SK-N-SH (cell line): Measurements from ENCODE around the gene CKS1B.

ENCODE experiments used
- EP300 ChIP-seq, 2 experiments: IDR thresholded peaks; 2 replicates each; pipeline versions ENCODE4 v1.4.0 to v1.6.1; 2012; ENCODE audit warnings: borderline replicate concordance in 1 of 2, low read depth in 1 of 2, low read length in 1 of 2
- GABPA ChIP-seq: IDR thresholded peaks from 2 replicates; pipeline ENCODE4 v1.4.0; 2012; ENCODE audit warnings: low read depth, mild to moderate bottlenecking
- POLR2AphosphoS5 ChIP-seq: IDR thresholded peaks from 2 replicates; pipeline ENCODE4 v1.6.1; 2012; ENCODE audit warnings: low read depth, low read length
- RCOR1 ChIP-seq: fragments of 150-350 bp; IDR thresholded peaks from 2 replicates; pipeline ENCODE4 v1.6.1; 2017; ENCODE audit warnings: antibody characterized with exemption, low read length
- SIN3A ChIP-seq: IDR thresholded peaks from 2 replicates; pipeline ENCODE4 v1.6.1; 2012; ENCODE audit warnings: low read depth, mild to moderate bottlenecking, low read length, moderate library complexity, borderline replicate concordance
- TAF1 ChIP-seq: IDR thresholded peaks from 2 replicates; pipeline ENCODE4 v1.6.1; 2012; ENCODE audit warnings: low read depth, mild to moderate bottlenecking, low read length, moderate library complexity, borderline replicate concordance
- TCF12 ChIP-seq: IDR thresholded peaks from 2 replicates; pipeline ENCODE4 v1.4.0; 2012
- TF ChIP-seq, protein P1 (sequence below): fragments of 200-600 bp; sonication (generic); IDR thresholded peaks from 2 replicates; pipeline ENCODE4 v1.6.1; 2017; ENCODE audit warnings: antibody characterized with exemption, mild to moderate bottlenecking, moderate library complexity
- TF ChIP-seq, protein P2 (sequence below): fragments of 150-350 bp; IDR thresholded peaks from 2 replicates; pipeline ENCODE4 v1.6.1; 2016; ENCODE audit warnings: mild to moderate bottlenecking, low read depth, low read length
- TF ChIP-seq, protein P3 (sequence below): IDR thresholded peaks from 2 replicates; pipeline ENCODE4 v1.6.1; 2012; ENCODE audit warnings: mild to moderate bottlenecking, low read depth, low read length, moderate library complexity

DNA sequence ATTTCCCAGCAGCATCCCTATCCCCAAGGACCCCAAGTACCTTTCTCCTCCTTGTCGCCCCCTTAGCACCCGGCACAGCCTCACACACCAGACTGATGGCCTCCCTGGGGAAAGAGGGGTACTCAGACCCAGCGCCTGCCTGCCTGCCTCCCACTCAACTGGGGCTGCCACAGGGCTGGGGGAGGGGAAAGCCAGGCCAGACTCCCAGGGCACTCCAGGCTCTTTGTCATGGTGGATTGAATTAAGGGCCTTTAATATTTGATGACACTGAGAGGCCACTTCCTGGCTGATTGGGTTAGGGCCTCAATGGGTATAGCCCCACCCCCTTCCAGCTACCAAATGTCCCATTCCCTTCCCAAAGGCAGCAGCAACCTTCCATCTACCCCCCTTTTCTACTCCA lies 5.8 kb upstream of the CKS1B start:
- TF ChIP-seq, protein P1, sequence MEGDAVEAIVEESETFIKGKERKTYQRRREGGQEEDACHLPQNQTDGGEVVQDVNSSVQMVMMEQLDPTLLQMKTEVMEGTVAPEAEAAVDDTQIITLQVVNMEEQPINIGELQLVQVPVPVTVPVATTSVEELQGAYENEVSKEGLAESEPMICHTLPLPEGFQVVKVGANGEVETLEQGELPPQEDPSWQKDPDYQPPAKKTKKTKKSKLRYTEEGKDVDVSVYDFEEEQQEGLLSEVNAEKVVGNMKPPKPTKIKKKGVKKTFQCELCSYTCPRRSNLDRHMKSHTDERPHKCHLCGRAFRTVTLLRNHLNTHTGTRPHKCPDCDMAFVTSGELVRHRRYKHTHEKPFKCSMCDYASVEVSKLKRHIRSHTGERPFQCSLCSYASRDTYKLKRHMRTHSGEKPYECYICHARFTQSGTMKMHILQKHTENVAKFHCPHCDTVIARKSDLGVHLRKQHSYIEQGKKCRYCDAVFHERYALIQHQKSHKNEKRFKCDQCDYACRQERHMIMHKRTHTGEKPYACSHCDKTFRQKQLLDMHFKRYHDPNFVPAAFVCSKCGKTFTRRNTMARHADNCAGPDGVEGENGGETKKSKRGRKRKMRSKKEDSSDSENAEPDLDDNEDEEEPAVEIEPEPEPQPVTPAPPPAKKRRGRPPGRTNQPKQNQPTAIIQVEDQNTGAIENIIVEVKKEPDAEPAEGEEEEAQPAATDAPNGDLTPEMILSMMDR = no peak
- TF ChIP-seq SIN3A (no peak), TCF12 (no peak), POLR2AphosphoS5 (no peak), EP300 (IDR thresholded peaks at IDR 0.05; ENCODE audit: borderline replicate concordance in 1 of 2, low read depth in 1 of 2, low read length in 1 of 2) (peak in 1 of 2 experiments; percentile 67; a peak in 2 of 4 replicates), TAF1 (no peak), GABPA (no peak), RCOR1 (peak; percentile 38; the same call in 1 of the 2 replicates)
- TF ChIP-seq, protein P2, sequence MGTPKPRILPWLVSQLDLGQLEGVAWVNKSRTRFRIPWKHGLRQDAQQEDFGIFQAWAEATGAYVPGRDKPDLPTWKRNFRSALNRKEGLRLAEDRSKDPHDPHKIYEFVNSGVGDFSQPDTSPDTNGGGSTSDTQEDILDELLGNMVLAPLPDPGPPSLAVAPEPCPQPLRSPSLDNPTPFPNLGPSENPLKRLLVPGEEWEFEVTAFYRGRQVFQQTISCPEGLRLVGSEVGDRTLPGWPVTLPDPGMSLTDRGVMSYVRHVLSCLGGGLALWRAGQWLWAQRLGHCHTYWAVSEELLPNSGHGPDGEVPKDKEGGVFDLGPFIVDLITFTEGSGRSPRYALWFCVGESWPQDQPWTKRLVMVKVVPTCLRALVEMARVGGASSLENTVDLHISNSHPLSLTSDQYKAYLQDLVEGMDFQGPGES = no peak
- TF ChIP-seq, protein P3, sequence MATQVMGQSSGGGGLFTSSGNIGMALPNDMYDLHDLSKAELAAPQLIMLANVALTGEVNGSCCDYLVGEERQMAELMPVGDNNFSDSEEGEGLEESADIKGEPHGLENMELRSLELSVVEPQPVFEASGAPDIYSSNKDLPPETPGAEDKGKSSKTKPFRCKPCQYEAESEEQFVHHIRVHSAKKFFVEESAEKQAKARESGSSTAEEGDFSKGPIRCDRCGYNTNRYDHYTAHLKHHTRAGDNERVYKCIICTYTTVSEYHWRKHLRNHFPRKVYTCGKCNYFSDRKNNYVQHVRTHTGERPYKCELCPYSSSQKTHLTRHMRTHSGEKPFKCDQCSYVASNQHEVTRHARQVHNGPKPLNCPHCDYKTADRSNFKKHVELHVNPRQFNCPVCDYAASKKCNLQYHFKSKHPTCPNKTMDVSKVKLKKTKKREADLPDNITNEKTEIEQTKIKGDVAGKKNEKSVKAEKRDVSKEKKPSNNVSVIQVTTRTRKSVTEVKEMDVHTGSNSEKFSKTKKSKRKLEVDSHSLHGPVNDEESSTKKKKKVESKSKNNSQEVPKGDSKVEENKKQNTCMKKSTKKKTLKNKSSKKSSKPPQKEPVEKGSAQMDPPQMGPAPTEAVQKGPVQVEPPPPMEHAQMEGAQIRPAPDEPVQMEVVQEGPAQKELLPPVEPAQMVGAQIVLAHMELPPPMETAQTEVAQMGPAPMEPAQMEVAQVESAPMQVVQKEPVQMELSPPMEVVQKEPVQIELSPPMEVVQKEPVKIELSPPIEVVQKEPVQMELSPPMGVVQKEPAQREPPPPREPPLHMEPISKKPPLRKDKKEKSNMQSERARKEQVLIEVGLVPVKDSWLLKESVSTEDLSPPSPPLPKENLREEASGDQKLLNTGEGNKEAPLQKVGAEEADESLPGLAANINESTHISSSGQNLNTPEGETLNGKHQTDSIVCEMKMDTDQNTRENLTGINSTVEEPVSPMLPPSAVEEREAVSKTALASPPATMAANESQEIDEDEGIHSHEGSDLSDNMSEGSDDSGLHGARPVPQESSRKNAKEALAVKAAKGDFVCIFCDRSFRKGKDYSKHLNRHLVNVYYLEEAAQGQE = no peak
